H9 (cell line): ENCODE data around the gene ATP7B. TPM values are rescaled to one million over a fixed set of nuclear protein-coding genes. Genes with fewer than 3 reads are reported as not detected.

ENCODE experiments used
- DNase-seq: peaks from one replicate; pipeline ENCODE4 v3.0.0-alpha.2; 2017
- H2AFZ ChIP-seq: one replicate; pipeline ENCODE4 v1.6.1; 2013; ENCODE audit warnings: mild to moderate bottlenecking, low read length, control low read depth, moderate library complexity
- H2AK5ac ChIP-seq: 2 replicates; pipeline ENCODE4 v1.6.1; 2013; ENCODE audit warnings: low read length, control low read depth, mixed read lengths; ENCODE audit not compliant: insufficient read length
- H2BK120ac ChIP-seq: one replicate; pipeline ENCODE4 v1.6.1; 2013; ENCODE audit warnings: low read depth, mild to moderate bottlenecking, low read length, control low read depth, inconsistent platforms; ENCODE audit not compliant: poor library complexity, severe bottlenecking
- H2BK12ac ChIP-seq: 2 replicates; pipeline ENCODE4 v1.6.1; 2013; ENCODE audit warnings: low read length, control low read depth, mixed read lengths, low read depth; ENCODE audit not compliant: insufficient read length
- H2BK15ac ChIP-seq: 2 replicates; pipeline ENCODE4 v1.6.1; 2013; ENCODE audit warnings: low read depth, low read length, control low read depth
- H2BK20ac ChIP-seq: one replicate; pipeline ENCODE4 v1.6.1; 2013; ENCODE audit warnings: low read depth, mild to moderate bottlenecking, low read length, control low read depth, inconsistent platforms; ENCODE audit not compliant: poor library complexity, severe bottlenecking
- H2BK5ac ChIP-seq: 2 replicates; pipeline ENCODE4 v1.6.1; 2013; ENCODE audit warnings: low read length, control low read depth, mixed read lengths; ENCODE audit not compliant: insufficient read length
- H3K14ac ChIP-seq: 2 replicates; pipeline ENCODE4 v1.6.1; 2013; ENCODE audit warnings: low read length, control low read depth; ENCODE audit not compliant: insufficient read depth
- H3K18ac ChIP-seq: 2 replicates; pipeline ENCODE4 v1.6.1; 2013; ENCODE audit warnings: low read depth, mild to moderate bottlenecking, mixed read lengths, low read length, control low read depth; ENCODE audit not compliant: insufficient read length
- H3K23ac ChIP-seq: 2 replicates; pipeline ENCODE4 v1.6.1; 2013; ENCODE audit warnings: low read length, control low read depth, mixed read lengths, low read depth; ENCODE audit not compliant: insufficient read length
- H3K23me2 ChIP-seq: 2 replicates; pipeline ENCODE4 v1.6.1; 2013; ENCODE audit warnings: low read depth, mild to moderate bottlenecking, mixed read lengths, low read length, control low read depth; ENCODE audit not compliant: insufficient read length, poor library complexity, severe bottlenecking
- H3K27ac ChIP-seq: 2 replicates; pipeline ENCODE4 v1.5.1; 2013; ENCODE audit warnings: low read length, control low read depth, mixed read lengths, low read depth; ENCODE audit not compliant: insufficient read length
- H3K27me3 ChIP-seq: 2 replicates; pipeline ENCODE4 v1.6.1; 2013; ENCODE audit warnings: low read length, control low read depth, inconsistent platforms; ENCODE audit not compliant: insufficient read depth
- H3K4ac ChIP-seq: 2 replicates; pipeline ENCODE4 v1.6.1; 2013; ENCODE audit warnings: low read depth, mild to moderate bottlenecking, control low read depth, inconsistent platforms, low read length, moderate library complexity
- H3K4me1 ChIP-seq: 2 replicates; pipeline ENCODE4 v1.6.1; 2013; ENCODE audit warnings: low read length, control low read depth, inconsistent platforms; ENCODE audit not compliant: insufficient read depth
- H3K4me2 ChIP-seq: 2 replicates; pipeline ENCODE4 v1.6.1; 2013; ENCODE audit warnings: low read length, control low read depth, mixed read lengths; ENCODE audit not compliant: insufficient read length, insufficient read depth
- H3K56ac ChIP-seq: 2 replicates; pipeline ENCODE4 v1.6.1; 2013; ENCODE audit warnings: low read depth, mild to moderate bottlenecking, mixed read lengths, low read length, control low read depth; ENCODE audit not compliant: insufficient read length
- H3K79me1 ChIP-seq: 2 replicates; pipeline ENCODE4 v1.6.1; 2013; ENCODE audit warnings: low read depth, mild to moderate bottlenecking, moderate library complexity, low read length, control low read depth, inconsistent platforms; ENCODE audit not compliant: insufficient read depth, poor library complexity, severe bottlenecking
- H3K79me2 ChIP-seq: 2 replicates; pipeline ENCODE4 v1.6.1; 2013; ENCODE audit warnings: low read length, control low read depth, inconsistent platforms; ENCODE audit not compliant: insufficient read depth
- H3K9ac ChIP-seq: 2 replicates; pipeline ENCODE4 v1.6.1; 2013; ENCODE audit warnings: low read length, control low read depth, mixed read lengths; ENCODE audit not compliant: insufficient read length; ENCODE audit errors: extremely low read depth
- H3K9me3 ChIP-seq: one replicate; pipeline ENCODE4 v1.6.1; 2013; ENCODE audit warnings: low read depth, low read length, inconsistent platforms; ENCODE audit not compliant: control insufficient read depth
- H3T11ph ChIP-seq: one replicate; pipeline ENCODE4 v1.6.1; 2013; ENCODE audit warnings: mild to moderate bottlenecking, low read length, control low read depth, inconsistent platforms
- H4K20me1 ChIP-seq: one replicate; pipeline ENCODE4 v1.6.1; 2013; ENCODE audit not compliant: control insufficient read depth, insufficient read length, insufficient read depth
- H4K5ac ChIP-seq: 2 replicates; pipeline ENCODE4 v1.6.1; 2013; ENCODE audit warnings: low read depth, mild to moderate bottlenecking, mixed read lengths, low read length, control low read depth; ENCODE audit not compliant: insufficient read length
- H4K8ac ChIP-seq: replicated peaks from 2 replicates; pipeline ENCODE4 v1.6.1; 2013; ENCODE audit warnings: low read length, control low read depth, mixed read lengths, low read depth; ENCODE audit not compliant: insufficient read length
- H4K91ac ChIP-seq: 2 replicates; pipeline ENCODE4 v1.6.1; 2013; ENCODE audit warnings: low read depth, mild to moderate bottlenecking, moderate library complexity, mixed read lengths, low read length, control low read depth; ENCODE audit not compliant: insufficient read length
- H3K27ac Mint-ChIP-seq, 3 experiments: 2 replicates in 2 of 3; 3 replicates in 1 of 3; pipeline ENCODE4 v1.8.0; 2020 to 2021; ENCODE audit warnings: mixed read lengths in 3 of 3, mild to moderate bottlenecking in 1 of 3, moderate library complexity in 1 of 3
- H3K27me3 Mint-ChIP-seq: 2 replicates; pipeline ENCODE4 v1.8.0; 2021; ENCODE audit warnings: low read depth, mild to moderate bottlenecking, moderate library complexity, mixed read lengths
- H3K36me3 Mint-ChIP-seq, 3 experiments: 2 replicates in 2 of 3; 3 replicates in 1 of 3; pipeline ENCODE4 v1.8.0; 2020 to 2021; ENCODE audit warnings: low read depth in 3 of 3, mixed read lengths in 3 of 3; ENCODE audit not compliant: insufficient read depth in 1 of 3
- H3K4me1 Mint-ChIP-seq, 2 experiments: 2 replicates each; pipeline ENCODE4 v1.8.0; 2020; ENCODE audit warnings: mixed read lengths in 2 of 2
- H3K4me3 Mint-ChIP-seq, 2 experiments: 2 replicates in 1 of 2; 3 replicates in 1 of 2; pipeline ENCODE4 v1.8.0; 2020 to 2021; ENCODE audit warnings: mild to moderate bottlenecking in 2 of 2, mixed read lengths in 2 of 2, moderate library complexity in 1 of 2
- H3K9me3 Mint-ChIP-seq, 2 experiments: 2 replicates in 1 of 2; 3 replicates in 1 of 2; pipeline ENCODE4 v1.8.0; 2020; ENCODE audit warnings: mild to moderate bottlenecking in 2 of 2, mixed read lengths in 2 of 2, moderate library complexity in 1 of 2
- CTCF ChIP-seq: fragments of 200-600 bp; sonication (generic); conservative IDR thresholded peaks from 3 replicates; pipeline ENCODE4 v1.8.0; 2021; ENCODE audit warnings: antibody characterized with exemption, mild to moderate bottlenecking
- WGBS: extraction: QIAGEN DNeasy Blood & Tissue Kit; methylation state at CpG from one replicate; pipeline ENCODE4 v1.1.7; 2013; ENCODE audit warnings: missing lambda C conversion rate, low lambda C conversion rate, mixed read lengths; ENCODE audit not compliant: insufficient read length; ENCODE audit errors: extremely low coverage; 5-methylcytosine and 5-hydroxymethylcytosine counted together
- long read RNA-seq: library from polyadenylated mRNA; unstranded; transcript quantifications from one replicate; pipeline ENCODE4 v2.0.0, GENCODE V29; 2020
- total RNA-seq: library from RNA; stranded (reverse); gene quantifications from 2 replicates; pipeline ENCODE4 v1.2.1, GENCODE V29; 2021

The ATP7B gene
- total RNA-seq = 5.0 and 5.8 TPM in 2 replicates
- long read RNA-seq, partial matches to known transcripts = 7 of 11 reads
- long read RNA-seq, other reads (novel, unspliced or antisense) = 4 of 11 reads

- DNase-seq = peak; percentile 62
Observed at GRCh38 chr13:52010890-52011631, at the start of gene ATP7B. Gene ATP7B, minus strand, starts transcription at chr13:52011450. Its CDS starts 113 bp downstream, at chr13:52011337.

More at GRCh38 chr13:52010890-52011631, at the start of gene ATP7B:
- Histone ChIP-seq H2BK12ac (no peak within 1 kb of the TSS), H4K91ac (no peak within 1 kb of the TSS), H4K20me1 (no peaks in the 10 kb centered on the region), H2BK20ac (no peak within 1 kb of the TSS), H3K23me2 (peaks cover 8% of the 10 kb centered on the region), H2AK5ac (no peak within 1 kb of the TSS), H3K4me1 (no peaks in the 10 kb centered on the region), H3K18ac (no peak within 1 kb of the TSS), H3K4ac (no peak within 1 kb of the TSS), H3K27ac (no peak within 1 kb of the TSS), H2BK120ac (no peak within 1 kb of the TSS), H3K9ac (peak within 1 kb of the TSS; percentile 98), H3K4me2 (peak within 1 kb of the TSS; percentile 99), H3T11ph (no peak within 1 kb of the TSS), H4K5ac (no peak within 1 kb of the TSS), H3K56ac (no peak within 1 kb of the TSS), H4K8ac (no peak within 1 kb of the TSS), H3K23ac (no peak within 1 kb of the TSS), H3K14ac (peak within 1 kb of the TSS; percentile 67; the same call in 1 of the 2 replicates), H2BK5ac (no peak within 1 kb of the TSS), H3K79me1 (no peaks in the 10 kb centered on the region), H3K27me3 (peaks cover 12% of the 10 kb centered on the region; the same call in 1 of the 2 replicates), H3K9me3 (no peaks in the 10 kb centered on the region), H2AFZ (peak within 1 kb of the TSS; percentile 32), H2BK15ac (no peak within 1 kb of the TSS), H3K79me2 (peaks cover 12% of the 10 kb centered on the region; the same call in 1 of the 2 replicates)
- Mint-ChIP-seq H3K9me3 (peaks cover 8% of the 10 kb centered on the region in 2 experiments), H3K4me3 (peak within 1 kb of the TSS; percentile 97 to 99), H3K36me3 (peaks cover 16% of the 10 kb centered on the region in 3 experiments), H3K27ac (peak within 1 kb of the TSS; percentile 92 to 100 (median 99)), H3K27me3 (peaks cover 26% of the 10 kb centered on the region), H3K4me1 (peaks cover 15 to 16% of the 10 kb centered on the region in 2 experiments; a peak in 3 of 4 replicates)
- no CpG with 5 or more reads among the region's 46 CpGs for whole genome bisulfite sequencing
- peak; percentile 17; the same call in 2 of the 3 replicates for TF ChIP-seq CTCF
